ENCODE results near the gene PLAGL2.

Gene PLAGL2

DNA sequence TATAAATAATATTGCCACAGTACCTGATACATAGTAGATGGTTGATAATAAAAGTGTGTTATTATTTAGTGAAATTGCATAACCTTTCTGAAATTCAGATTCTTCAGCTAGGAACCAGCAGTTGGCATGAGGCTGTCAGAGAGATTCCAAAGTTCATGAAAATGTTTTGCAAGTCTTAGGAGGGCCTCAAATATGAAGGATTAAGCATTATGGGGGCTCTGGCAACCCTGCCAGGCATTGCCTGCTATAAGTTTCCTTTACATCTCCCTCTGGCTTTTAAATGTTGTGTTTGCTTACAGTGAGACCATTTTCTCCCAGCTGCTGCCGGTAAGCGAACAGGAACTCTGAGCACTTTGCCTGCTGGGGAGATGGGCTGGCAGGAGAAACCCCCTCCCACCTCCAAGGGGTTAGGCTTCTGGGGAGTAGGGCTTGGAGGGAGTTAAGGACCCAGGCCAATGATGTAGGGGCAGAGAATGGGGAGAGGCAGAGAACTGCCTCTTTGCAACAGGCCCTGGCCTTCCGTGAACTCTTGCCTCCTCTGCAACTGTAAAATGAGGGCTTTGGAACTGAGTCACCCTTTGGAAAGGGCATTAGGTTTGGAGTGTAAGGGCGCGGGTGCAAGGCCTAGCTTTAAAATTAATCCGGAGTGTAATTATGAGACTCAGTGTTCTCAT, 36.7 kb upstream of the PLAGL2 start:
- H3F3A ChIP-seq (ENCODE audit: low read depth) = no peaks in the 10 kb centered on the region
- no peak for TF ChIP-seq EZH2phosphoT487 (IDR thresholded peaks at IDR 0.05; ENCODE audit: borderline replicate concordance)
- TF ChIP-seq, protein P1, sequence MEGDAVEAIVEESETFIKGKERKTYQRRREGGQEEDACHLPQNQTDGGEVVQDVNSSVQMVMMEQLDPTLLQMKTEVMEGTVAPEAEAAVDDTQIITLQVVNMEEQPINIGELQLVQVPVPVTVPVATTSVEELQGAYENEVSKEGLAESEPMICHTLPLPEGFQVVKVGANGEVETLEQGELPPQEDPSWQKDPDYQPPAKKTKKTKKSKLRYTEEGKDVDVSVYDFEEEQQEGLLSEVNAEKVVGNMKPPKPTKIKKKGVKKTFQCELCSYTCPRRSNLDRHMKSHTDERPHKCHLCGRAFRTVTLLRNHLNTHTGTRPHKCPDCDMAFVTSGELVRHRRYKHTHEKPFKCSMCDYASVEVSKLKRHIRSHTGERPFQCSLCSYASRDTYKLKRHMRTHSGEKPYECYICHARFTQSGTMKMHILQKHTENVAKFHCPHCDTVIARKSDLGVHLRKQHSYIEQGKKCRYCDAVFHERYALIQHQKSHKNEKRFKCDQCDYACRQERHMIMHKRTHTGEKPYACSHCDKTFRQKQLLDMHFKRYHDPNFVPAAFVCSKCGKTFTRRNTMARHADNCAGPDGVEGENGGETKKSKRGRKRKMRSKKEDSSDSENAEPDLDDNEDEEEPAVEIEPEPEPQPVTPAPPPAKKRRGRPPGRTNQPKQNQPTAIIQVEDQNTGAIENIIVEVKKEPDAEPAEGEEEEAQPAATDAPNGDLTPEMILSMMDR (conservative IDR thresholded peaks at IDR 0.05; ENCODE audit: low read length) = no peak
- no peak overlapping the region for H2AFZ ChIP-seq (ENCODE audit: low read length)
- H4K20me1 ChIP-seq (ENCODE audit: insufficient read depth, low read length, poor library complexity, severe bottlenecking) = no peaks in the 10 kb centered on the region
- no peaks in the 10 kb centered on the region for H3K27me3 ChIP-seq (ENCODE audit: insufficient read depth, low read length, poor library complexity, severe bottlenecking)
- no peaks in the 10 kb centered on the region for H3K4me1 ChIP-seq (ENCODE audit: insufficient read depth, low read length, poor library complexity, severe bottlenecking)
- H3K4me2 ChIP-seq (ENCODE audit: low read depth, low read length, poor library complexity, severe bottlenecking) = no peak overlapping the region
- no peaks in the 10 kb centered on the region for H3K9me2 ChIP-seq (replicated peaks; ENCODE audit: low read depth, low read length)
- no peak overlapping the region for H3K4me3 ChIP-seq (ENCODE audit: low read length, poor library complexity, severe bottlenecking)
- H3K36me3 ChIP-seq (ENCODE audit: insufficient read depth, low read length) = no peaks in the 10 kb centered on the region
- H3K9me3 ChIP-seq (ENCODE audit: insufficient read depth, low read depth, low read length) = no peaks in the 10 kb centered on the region
- H3K79me2 ChIP-seq (ENCODE audit: insufficient read depth, low read length) = no peaks in the 10 kb centered on the region
- no peak overlapping the region for H3K9ac ChIP-seq (ENCODE audit: low read depth, low read length, poor library complexity, severe bottlenecking)

DNA sequence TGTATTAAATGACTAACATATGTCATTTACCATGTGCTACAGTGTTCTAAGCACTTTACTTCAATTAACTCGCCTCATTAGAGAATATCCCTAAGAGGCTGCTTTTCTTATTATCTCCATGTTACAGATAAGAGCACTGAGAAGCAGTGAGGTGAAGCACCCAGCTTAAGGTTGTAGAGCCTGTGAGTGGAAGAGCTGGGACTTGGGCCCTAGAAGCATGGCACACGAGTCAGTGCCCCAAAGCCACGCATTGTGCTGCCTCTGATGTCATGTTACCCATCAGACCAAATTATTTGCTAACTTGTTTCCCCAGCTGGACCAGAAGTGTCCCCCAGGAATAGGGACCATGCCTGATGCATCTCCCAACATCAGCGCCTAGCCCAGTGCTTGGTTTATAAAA, 34.3 kb upstream of the PLAGL2 start:
- H3K4me3 ChIP-seq (ENCODE audit: low read length, poor library complexity, severe bottlenecking) = no peak overlapping the region
- H4K20me1 ChIP-seq (ENCODE audit: insufficient read depth, low read length, poor library complexity, severe bottlenecking) = no peaks in the 10 kb centered on the region
- no peaks in the 10 kb centered on the region for H3F3A ChIP-seq (ENCODE audit: low read depth)
- H3K36me3 ChIP-seq (ENCODE audit: insufficient read depth, low read length) = no peaks in the 10 kb centered on the region
- H2AFZ ChIP-seq (ENCODE audit: low read length) = no peak overlapping the region
- TF ChIP-seq, protein P1 (conservative IDR thresholded peaks at IDR 0.05; ENCODE audit: low read length) = no peak
- H3K9ac ChIP-seq (ENCODE audit: low read depth, low read length, poor library complexity, severe bottlenecking) = no peak overlapping the region
- no peaks in the 10 kb centered on the region for H3K79me2 ChIP-seq (ENCODE audit: insufficient read depth, low read length)
- no peaks in the 10 kb centered on the region for H3K4me1 ChIP-seq (ENCODE audit: insufficient read depth, low read length, poor library complexity, severe bottlenecking)
- H3K9me2 ChIP-seq (replicated peaks; ENCODE audit: low read depth, low read length) = no peaks in the 10 kb centered on the region
- H3K9me3 ChIP-seq (ENCODE audit: insufficient read depth, low read depth, low read length) = no peaks in the 10 kb centered on the region
- no peak overlapping the region for H3K4me2 ChIP-seq (ENCODE audit: low read depth, low read length, poor library complexity, severe bottlenecking)
- no peaks in the 10 kb centered on the region for H3K27me3 ChIP-seq (ENCODE audit: insufficient read depth, low read length, poor library complexity, severe bottlenecking)

DNA sequence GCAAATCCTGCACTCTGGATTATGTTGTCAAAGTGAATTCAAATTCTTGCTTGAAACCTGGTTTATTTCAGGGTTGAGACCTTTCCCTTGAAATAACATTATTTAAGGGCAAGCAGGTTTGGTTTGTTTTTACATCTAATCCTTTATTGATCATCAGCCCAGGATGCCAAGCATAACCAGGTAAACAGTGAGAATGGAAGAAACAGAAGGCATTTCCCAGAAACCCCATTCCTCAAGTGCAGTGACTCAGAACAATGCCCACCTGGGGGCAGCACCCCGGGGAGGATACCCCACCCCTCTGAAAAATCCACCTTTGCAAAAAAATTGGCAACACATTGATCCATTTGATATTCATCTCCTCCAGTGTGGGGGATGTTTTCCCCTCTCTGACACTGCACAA, 32.7 kb upstream of the PLAGL2 start:
- Histone ChIP-seq H3K9me3 (ENCODE audit: insufficient read depth, low read depth, low read length) (no peaks in the 10 kb centered on the region), H3F3A (ENCODE audit: low read depth) (no peaks in the 10 kb centered on the region), H3K9ac (ENCODE audit: low read depth, low read length, poor library complexity, severe bottlenecking) (no peak overlapping the region), H3K9me2 (replicated peaks; ENCODE audit: low read depth, low read length) (no peaks in the 10 kb centered on the region), H3K27me3 (ENCODE audit: insufficient read depth, low read length, poor library complexity, severe bottlenecking) (no peaks in the 10 kb centered on the region), H2AFZ (ENCODE audit: low read length) (no peak overlapping the region), H3K4me2 (ENCODE audit: low read depth, low read length, poor library complexity, severe bottlenecking) (no peak overlapping the region), H3K4me1 (ENCODE audit: insufficient read depth, low read length, poor library complexity, severe bottlenecking) (no peaks in the 10 kb centered on the region), H3K36me3 (ENCODE audit: insufficient read depth, low read length) (peaks cover 6% of the 10 kb centered on the region; the same call in 1 of the 2 replicates), H3K4me3 (ENCODE audit: low read length, poor library complexity, severe bottlenecking) (no peak overlapping the region), H3K79me2 (ENCODE audit: insufficient read depth, low read length) (no peaks in the 10 kb centered on the region), H4K20me1 (ENCODE audit: insufficient read depth, low read length, poor library complexity, severe bottlenecking) (no peaks in the 10 kb centered on the region)
- no peak for TF ChIP-seq EZH2phosphoT487 (IDR thresholded peaks at IDR 0.05; ENCODE audit: borderline replicate concordance)
- TF ChIP-seq, protein P1 (conservative IDR thresholded peaks at IDR 0.05; ENCODE audit: low read length) = peak; percentile 34
